NB4 (cell line): ENCODE results near the gene LIN9.

Source experiments
- POLR2A ChIP-seq: IDR thresholded peaks from 2 replicates; pipeline ENCODE4 v1.6.1; 2011; ENCODE audit warnings: mild to moderate bottlenecking; ENCODE audit not compliant: insufficient read length; ENCODE audit errors: extremely low read depth
- TF ChIP-seq, protein P1 (sequence below): IDR thresholded peaks from one replicate; pipeline ENCODE4 v1.5.1; 2012; ENCODE audit warnings: low read depth, low read length

DNA sequence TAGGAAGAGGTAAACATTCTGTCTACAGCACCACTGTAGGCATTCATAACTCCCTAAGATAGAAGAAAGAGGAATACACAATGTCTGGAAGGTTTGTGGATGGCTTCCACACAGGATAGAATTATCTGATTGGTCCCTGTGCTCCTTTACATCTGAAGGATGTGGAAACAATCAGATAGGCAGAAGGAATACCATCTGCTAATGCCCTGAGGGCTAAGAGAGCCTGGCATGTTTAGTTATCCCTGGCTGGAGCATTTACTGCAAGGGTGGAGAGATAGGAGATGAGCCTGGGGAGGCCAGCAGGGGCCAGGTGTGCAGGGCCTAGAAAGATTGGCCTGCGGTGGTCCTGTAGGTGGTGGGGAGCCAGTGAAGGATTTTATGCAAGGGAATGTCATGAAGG is 113.8 kb downstream of the LIN9 start:
- TF ChIP-seq POLR2A = no peak
- TF ChIP-seq, protein P1, sequence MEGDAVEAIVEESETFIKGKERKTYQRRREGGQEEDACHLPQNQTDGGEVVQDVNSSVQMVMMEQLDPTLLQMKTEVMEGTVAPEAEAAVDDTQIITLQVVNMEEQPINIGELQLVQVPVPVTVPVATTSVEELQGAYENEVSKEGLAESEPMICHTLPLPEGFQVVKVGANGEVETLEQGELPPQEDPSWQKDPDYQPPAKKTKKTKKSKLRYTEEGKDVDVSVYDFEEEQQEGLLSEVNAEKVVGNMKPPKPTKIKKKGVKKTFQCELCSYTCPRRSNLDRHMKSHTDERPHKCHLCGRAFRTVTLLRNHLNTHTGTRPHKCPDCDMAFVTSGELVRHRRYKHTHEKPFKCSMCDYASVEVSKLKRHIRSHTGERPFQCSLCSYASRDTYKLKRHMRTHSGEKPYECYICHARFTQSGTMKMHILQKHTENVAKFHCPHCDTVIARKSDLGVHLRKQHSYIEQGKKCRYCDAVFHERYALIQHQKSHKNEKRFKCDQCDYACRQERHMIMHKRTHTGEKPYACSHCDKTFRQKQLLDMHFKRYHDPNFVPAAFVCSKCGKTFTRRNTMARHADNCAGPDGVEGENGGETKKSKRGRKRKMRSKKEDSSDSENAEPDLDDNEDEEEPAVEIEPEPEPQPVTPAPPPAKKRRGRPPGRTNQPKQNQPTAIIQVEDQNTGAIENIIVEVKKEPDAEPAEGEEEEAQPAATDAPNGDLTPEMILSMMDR = no peak
